SK-N-MC (cell line): ENCODE data around the gene BMPR1A.

ENCODE experiments used
- EZH2 ChIP-seq: fragments of 200-600 bp; sonication (generic); IDR thresholded peaks from one replicate; pipeline ENCODE4 v1.6.1; 2017; ENCODE audit warnings: antibody characterized with exemption
- FOXP2 ChIP-seq: optimal IDR thresholded peaks from 2 replicates; pipeline ENCODE3; 2011; ENCODE audit warnings: mild to moderate bottlenecking, moderate library complexity; ENCODE audit not compliant: insufficient read depth; ENCODE audit errors: extremely low read length, control extremely low read depth
- POLR2AphosphoS5 ChIP-seq: IDR thresholded peaks from 2 replicates; pipeline ENCODE4 v1.6.1; 2012; ENCODE audit warnings: mild to moderate bottlenecking, low read depth, low read length, borderline replicate concordance

GRCh38 chr10:86815035-86815617, 58.7 kb downstream of the BMPR1A start:
- TF ChIP-seq EZH2 (no peak), POLR2AphosphoS5 (no peak), FOXP2 (no peak)
